ENCODE measurements around the gene CAMTA1.
"Not testable (repeated sequence)": the region's sequence is repeated elsewhere in the genome, so short reads cannot be mapped to it uniquely, and the experiment has no call there.

Gene CAMTA1

GRCh38 chr1:7378346-7379130 is 593.3 kb downstream of the CAMTA1 start:
- no peak for DNase-seq (ENCODE audit: low read depth in 1 of 2, low spot score in 1 of 2)

- no peak for DNase-seq (ENCODE audit: low read depth in 1 of 2, low spot score in 1 of 2)
Observed at GRCh38 chr1:7379441-7379971, 594.3 kb downstream of the CAMTA1 start.

GRCh38 chr1:7380068-7380467 is 594.8 kb downstream of the CAMTA1 start:
- DNase-seq (ENCODE audit: low read depth in 1 of 2, low spot score in 1 of 2), result not testable (repeated sequence)

- no peak for DNase-seq (ENCODE audit: low read depth in 1 of 2, low spot score in 1 of 2)
Observed at GRCh38 chr1:7380712-7381111, 595.5 kb downstream of the CAMTA1 start.

GRCh38 chr1:7381729-7382128 is 596.5 kb downstream of the CAMTA1 start:
- DNase-seq (ENCODE audit: low read depth in 1 of 2, low spot score in 1 of 2), result not testable (repeated sequence)

GRCh38 chr1:7382971-7383370 is 597.7 kb downstream of the CAMTA1 start:
- no peak for DNase-seq (ENCODE audit: low read depth in 1 of 2, low spot score in 1 of 2)

- no peak for DNase-seq (ENCODE audit: low read depth in 1 of 2, low spot score in 1 of 2)
Observed at GRCh38 chr1:7383671-7384520, 598.6 kb downstream of the CAMTA1 start.

GRCh38 chr1:7384679-7385078 is 599.4 kb downstream of the CAMTA1 start:
- DNase-seq (ENCODE audit: low read depth in 1 of 2, low spot score in 1 of 2), result no peak

GRCh38 chr1:7385471-7386225 is 600.4 kb downstream of the CAMTA1 start:
- no peak for DNase-seq (ENCODE audit: low read depth in 1 of 2, low spot score in 1 of 2)

- DNase-seq (ENCODE audit: low read depth in 1 of 2, low spot score in 1 of 2), result no peak
Observed at GRCh38 chr1:7386226-7387052, 601.2 kb downstream of the CAMTA1 start.

GRCh38 chr1:7387053-7387927 is 602.0 kb downstream of the CAMTA1 start:
- DNase-seq (ENCODE audit: low read depth in 1 of 2, low spot score in 1 of 2), result no peak

- no peak for DNase-seq (ENCODE audit: low read depth in 1 of 2, low spot score in 1 of 2)
Observed at GRCh38 chr1:7388141-7388487, 602.9 kb downstream of the CAMTA1 start.

GRCh38 chr1:7388488-7389185 is 603.4 kb downstream of the CAMTA1 start:
- no peak for DNase-seq (ENCODE audit: low read depth in 1 of 2, low spot score in 1 of 2)

- no peak for DNase-seq (ENCODE audit: low read depth in 1 of 2, low spot score in 1 of 2)
Observed at GRCh38 chr1:7389201-7389905, 604.1 kb downstream of the CAMTA1 start.

GRCh38 chr1:7389906-7390603 is 604.8 kb downstream of the CAMTA1 start:
- no peak for DNase-seq (ENCODE audit: low read depth in 1 of 2, low spot score in 1 of 2)

GRCh38 chr1:7390604-7391000 is 605.3 kb downstream of the CAMTA1 start:
- DNase-seq (ENCODE audit: low read depth in 1 of 2, low spot score in 1 of 2), result no peak

GRCh38 chr1:7393136-7393535 is 607.9 kb downstream of the CAMTA1 start:
- no peak for DNase-seq (ENCODE audit: low read depth in 1 of 2, low spot score in 1 of 2)

GRCh38 chr1:7395251-7395650 is 610.0 kb downstream of the CAMTA1 start:
- no peak for DNase-seq (ENCODE audit: low read depth in 1 of 2, low spot score in 1 of 2)

Data from activated CD4-positive, alpha-beta T cell treated with anti-CD3 and anti-CD28 coated beads, Interleukin-2, amount 50 U/mL, for 24 hours (primary cell).